Measurements from ENCODE around the gene ANKS4B. TPM values are rescaled to one million over a fixed set of nuclear protein-coding genes. Genes with fewer than 3 reads are reported as not detected.

ANKS4B gene
- total and polyA plus RNA-seq, 2 of the 8 experiments (the other 6 are each of a cell fraction or from before 2014, with no cell fraction given) = 0.06 to 0.15 TPM

DNA sequence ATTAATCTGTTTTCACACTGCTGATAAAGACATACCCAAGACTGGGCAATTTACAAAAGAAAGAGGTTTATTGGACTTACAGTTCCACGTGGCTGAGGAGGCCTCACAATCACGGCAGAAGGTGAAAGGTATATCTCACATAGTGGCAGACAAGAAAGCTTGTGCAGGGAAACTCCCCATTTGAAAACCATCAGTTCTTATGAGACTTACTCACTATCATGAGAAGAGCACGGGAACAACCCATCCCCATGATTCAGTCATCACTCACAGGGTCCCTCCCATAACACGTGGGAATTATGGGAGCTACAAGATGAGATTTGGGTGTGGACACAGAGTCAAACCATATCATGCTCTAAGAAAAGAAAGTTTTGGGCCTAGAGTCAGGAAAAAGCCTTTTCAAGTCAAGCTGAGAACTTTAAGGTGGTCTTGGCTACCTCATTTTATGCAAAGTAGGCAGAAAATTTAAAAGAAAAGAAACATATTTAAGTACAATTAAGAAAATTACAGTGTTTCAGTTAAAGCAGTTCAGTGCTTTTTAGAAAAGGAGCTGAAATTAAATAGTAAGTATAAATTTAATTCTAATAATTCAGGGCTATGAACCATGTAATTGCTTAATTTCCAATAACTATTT, 69.5 kb downstream of the ANKS4B start:
- Histone ChIP-seq H4K8ac (ENCODE audit: extremely low read depth, insufficient read depth, low read length) (no peak overlapping the region), H3K79me2 (ENCODE audit: control insufficient read depth in 1 of 2, insufficient read depth in 2 of 2, low read length in 2 of 2) (no peaks in the 10 kb centered on the region), H3K18ac (ENCODE audit: extremely low read depth, low read length) (no peak overlapping the region), H2BK12ac (ENCODE audit: low read depth, low read length) (no peak overlapping the region), H3K56ac (replicated peaks; ENCODE audit: insufficient read length, low read depth, low read length) (no peak overlapping the region), H2AFZ (ENCODE audit: low read length) (no peak overlapping the region), H3K9me3 (ENCODE audit: insufficient read depth in 2 of 2, low read depth in 1 of 2, low read length in 1 of 2) (no peaks in the 10 kb centered on the region), H2BK120ac (replicated peaks; ENCODE audit: low read depth, low read length) (no peak overlapping the region), H3K23ac (ENCODE audit: insufficient read length) (no peak overlapping the region), H3K79me1 (ENCODE audit: low read depth, low read length) (no peaks in the 10 kb centered on the region), H2BK5ac (ENCODE audit: low read depth, low read length) (no peak overlapping the region), H3K4me3 (ENCODE audit: extremely low read depth in 1 of 4, insufficient read depth in 2 of 4, low read depth in 3 of 4, low read length in 4 of 4) (no peak overlapping the region), H4K91ac (replicated peaks; ENCODE audit: insufficient read length, low read length) (no peak overlapping the region), H2BK20ac (ENCODE audit: low read length) (no peak overlapping the region), H3K27me3 (replicated peaks in 1 of 4; ENCODE audit: control insufficient read depth in 3 of 4, extremely low read depth in 1 of 4, insufficient read depth in 3 of 4, low read length in 3 of 4) (peaks cover 8 to 38% (median 25%) of the 10 kb centered on the region in 4 experiments), H4K5ac (ENCODE audit: insufficient read length, low read depth, low read length) (no peak overlapping the region), H2AK5ac (ENCODE audit: low read depth, low read length) (no peak overlapping the region), H3K4ac (replicated peaks; ENCODE audit: insufficient read length, low read depth, low read length) (no peak overlapping the region), H3K27ac (ENCODE audit: low read depth, low read length) (no peak overlapping the region), H3K4me1 (replicated peaks in 1 of 4; ENCODE audit: control insufficient read depth in 3 of 4, insufficient read depth in 4 of 4, low read length in 3 of 4) (peaks cover 0 to 3% (median 2%) of the 10 kb centered on the region in 4 experiments; a peak in 4 of 7 replicates), H2BK15ac (ENCODE audit: low read length) (no peak overlapping the region), H3K9ac (replicated peaks in 1 of 4; ENCODE audit: extremely low read depth in 1 of 4, low read depth in 3 of 4, low read length in 3 of 4) (no peak overlapping the region), H3K23me2 (ENCODE audit: low read depth, low read length) (peaks cover 10% of the 10 kb centered on the region; the same call in 1 of the 2 replicates), H3K4me2 (ENCODE audit: insufficient read depth in 1 of 2, low read depth in 2 of 2, low read length in 2 of 2) (no peak overlapping the region), H4K20me1 (replicated peaks in 1 of 2; ENCODE audit: control insufficient read depth in 1 of 2, insufficient read depth in 2 of 2, low read length in 2 of 2) (peaks cover 0 to 7% of the 10 kb centered on the region in 2 experiments), H3K36me3 (ENCODE audit: control insufficient read depth in 2 of 4, insufficient read depth in 4 of 4, low read length in 3 of 4) (no peaks in the 10 kb centered on the region), H3K14ac (ENCODE audit: insufficient read length) (no peak overlapping the region)
- CTCF ChIA-PET (ENCODE audit: partially characterized antibody) = interaction anchor here (0.6 to 3.8 kb wide), 5 partner anchors 12 to 145 kb away, joined by 3 to 65 read pairs (median 29); partner anchors contain the start of genes CRYM and LDAF1
- FAIRE-seq (no peak), DNase-seq (ENCODE audit: low read depth in 1 of 2, low spot score in 2 of 2) (no peak)
- no peak for TF ChIP-seq GTF2F1 (IDR thresholded peaks at IDR 0.05; ENCODE audit: borderline replicate concordance, low read depth, low read length)
- no peak for TF ChIP-seq CHD2 (IDR thresholded peaks at IDR 0.05; ENCODE audit: low read length)
- no peak for TF ChIP-seq CBX5 (IDR thresholded peaks at IDR 0.05; ENCODE audit: low read depth, low read length)
- no peak for TF ChIP-seq RAD21 (IDR thresholded peaks at IDR 0.05 in 1 of 2, conservative IDR thresholded peaks at IDR 0.05 in 1 of 2; ENCODE audit: low read depth in 2 of 2, low read length in 2 of 2)
- no peak for TF ChIP-seq POLR2A (IDR thresholded peaks at IDR 0.05; ENCODE audit: control extremely low read depth in 1 of 2, low read depth in 2 of 2, low read length in 2 of 2)
- no peak for TF ChIP-seq SUZ12 (IDR thresholded peaks at IDR 0.05; ENCODE audit: low read length)
- TF ChIP-seq POLR2AphosphoS5 (IDR thresholded peaks at IDR 0.05; ENCODE audit: low read depth, low read length) = no peak
- TF ChIP-seq RXRA (IDR thresholded peaks at IDR 0.05; ENCODE audit: insufficient read depth, low read depth, low read length) = no peak
- no peak for TF ChIP-seq SIRT6 (IDR thresholded peaks at IDR 0.05; ENCODE audit: low read length)
- TF ChIP-seq CTBP2 (IDR thresholded peaks at IDR 0.05; ENCODE audit: borderline replicate concordance, insufficient read depth, insufficient read length, low read length) = no peak
- no peak for TF ChIP-seq SIX5 (IDR thresholded peaks at IDR 0.05; ENCODE audit: low read depth, low read length)
- no peak for TF ChIP-seq POU5F1 (IDR thresholded peaks at IDR 0.05; ENCODE audit: low read depth, low read length)
- POLR2A ChIA-PET (ENCODE audit: partially characterized antibody) = interaction anchor here (0.6 kb wide), 1 partner anchor 9 kb away, joined by 3 read pairs; no protein-coding TSS in a partner anchor
- WGBS, 2 experiments (ENCODE audit: extremely low coverage in 1 of 2, insufficient coverage in 1 of 2, insufficient read length in 1 of 2, insufficient replicate concordance in 2 of 2, low coverage in 1 of 2, low lambda C conversion rate in 2 of 2, missing lambda C conversion rate in 1 of 2) = 48% methylated on average over 4 of the region's 4 CpGs; no CpG with 5 or more reads in 1 of the 2 experiments

Measured in H1 (cell line).